IMR-90 (cell line): Measurements from ENCODE around the gene RINT1. TPM values are rescaled to one million over a fixed set of nuclear protein-coding genes. Genes with fewer than 3 reads are reported as not detected.

Experiments
- polyA plus RNA-seq, 3 experiments: library from polyadenylated mRNA; depleted of rRNA; stranded (reverse); fragments of >200 nt; gene quantifications; 2 replicates each; pipeline ENCODE4 v1.2.3, GENCODE V29; 2012; ENCODE audit warnings: low replicate concordance in 1 of 3
- total RNA-seq: library from RNA; depleted of rRNA; stranded (reverse); fragments of >200 nt; gene quantifications from 2 replicates; pipeline ENCODE4 v1.2.3, GENCODE V29; 2012; rRNA removed

RINT1 gene
- total and polyA plus RNA-seq, 2 of the 4 experiments (the other 2 are of a cell fraction), result 15.9 to 23.1 TPM

Other genes with a start within 250 kb of the RINT1 start
- gene SRPK2, start 143.3 kb upstream of the RINT1 start, total RNA-seq, result 33.0 and 34.7 TPM in 2 replicates
- gene SRPK2, start 143.3 kb upstream of the RINT1 start, polyA plus RNA-seq (2012; rRNA removed), result 9.2 and 13.2 TPM in 2 replicates
- 17.0 and 24.7 TPM in 2 replicates for gene PUS7, start 9.9 kb upstream of the RINT1 start, total RNA-seq
- gene PUS7, start 9.9 kb upstream of the RINT1 start, polyA plus RNA-seq (2012; rRNA removed), result 9.7 and 11.7 TPM in 2 replicates
- not detected in 2 replicates for gene EFCAB10, start 49.3 kb downstream of the RINT1 start, total RNA-seq
- not detected in 2 replicates for gene EFCAB10, start 49.3 kb downstream of the RINT1 start, polyA plus RNA-seq (2012; rRNA removed)